Measurements from ENCODE around the gene RINT1.
"Not testable (repeated sequence)": the region's sequence is repeated elsewhere in the genome, so short reads cannot be mapped to it uniquely, and the experiment has no call there.

Gene RINT1

DNA sequence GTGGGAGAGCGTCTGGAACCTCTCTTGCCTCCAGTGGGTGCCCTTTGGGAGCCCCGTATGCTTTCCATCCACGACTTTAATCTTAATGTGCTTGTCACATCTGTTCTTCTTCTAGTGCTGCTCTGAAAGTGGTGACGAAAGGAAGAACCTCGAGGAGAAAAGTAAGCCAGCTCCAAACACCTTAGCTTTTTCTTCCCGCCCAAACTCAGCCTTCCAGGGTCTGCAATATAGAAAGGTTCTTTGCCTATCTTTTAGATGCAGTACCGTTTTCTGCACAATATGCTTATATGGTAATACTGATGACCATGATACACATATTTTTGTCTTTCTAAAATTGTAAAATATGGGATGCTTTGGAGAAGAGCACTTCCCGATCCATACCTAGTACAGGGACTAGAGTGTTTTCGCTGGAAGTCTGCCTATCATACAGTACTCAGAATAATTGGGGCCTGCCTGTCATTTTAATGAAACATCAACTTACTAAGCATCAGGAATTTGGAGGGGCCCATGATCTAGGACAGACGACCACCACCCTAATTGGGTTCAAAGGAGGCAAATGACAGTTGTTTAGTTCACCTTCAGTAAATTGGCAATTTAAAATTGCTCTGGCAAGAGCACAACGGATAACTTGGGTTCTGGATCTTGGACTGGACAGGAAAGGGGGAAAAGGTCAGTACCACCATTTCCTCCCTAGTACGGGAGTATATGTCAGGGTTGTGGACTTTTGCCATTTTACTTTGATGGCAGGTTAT, 884 bp downstream of the RINT1 start:
- no peak for DNase-seq

DNA sequence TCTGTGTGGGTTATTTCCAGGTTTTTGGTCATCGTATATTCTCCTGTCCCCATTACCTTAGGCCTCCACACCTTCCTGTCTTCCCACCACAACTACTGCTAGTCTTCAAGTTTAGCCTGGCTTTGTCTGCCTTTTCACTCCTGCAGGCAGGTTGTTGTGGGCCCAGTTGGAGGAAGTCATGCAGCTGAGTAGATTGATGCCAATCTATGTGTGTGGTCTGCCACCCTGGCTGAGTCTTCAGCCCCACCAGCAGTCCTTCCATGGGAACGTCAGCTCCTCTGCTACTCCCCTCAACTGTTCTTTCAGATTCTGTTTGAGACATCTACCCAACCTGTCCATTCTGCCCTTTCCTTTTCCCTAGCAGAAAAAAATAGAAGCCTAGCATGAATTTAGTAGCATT, 6.3 kb downstream of the RINT1 start:
- no peak for DNase-seq

DNA sequence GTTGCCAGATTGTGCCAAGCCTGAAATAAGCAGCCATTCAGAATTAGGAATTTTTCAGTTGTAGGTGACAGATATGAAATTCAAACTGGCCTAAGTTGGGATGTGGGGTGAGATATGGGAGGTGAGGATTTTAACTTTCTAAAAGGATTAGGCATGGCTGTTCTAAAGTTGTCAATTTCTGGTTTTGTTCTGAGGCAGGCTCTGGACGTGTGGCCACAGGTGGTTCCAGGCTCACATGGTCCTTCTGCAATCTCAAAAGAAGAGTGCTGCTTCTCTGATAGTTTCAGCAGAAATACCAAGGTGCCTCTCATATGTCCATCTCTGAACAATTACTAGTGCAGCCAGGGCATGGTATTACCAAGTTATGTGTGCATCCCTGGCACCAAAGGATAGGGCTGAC, 27.9 kb downstream of the RINT1 start:
- no peak for DNase-seq

DNA sequence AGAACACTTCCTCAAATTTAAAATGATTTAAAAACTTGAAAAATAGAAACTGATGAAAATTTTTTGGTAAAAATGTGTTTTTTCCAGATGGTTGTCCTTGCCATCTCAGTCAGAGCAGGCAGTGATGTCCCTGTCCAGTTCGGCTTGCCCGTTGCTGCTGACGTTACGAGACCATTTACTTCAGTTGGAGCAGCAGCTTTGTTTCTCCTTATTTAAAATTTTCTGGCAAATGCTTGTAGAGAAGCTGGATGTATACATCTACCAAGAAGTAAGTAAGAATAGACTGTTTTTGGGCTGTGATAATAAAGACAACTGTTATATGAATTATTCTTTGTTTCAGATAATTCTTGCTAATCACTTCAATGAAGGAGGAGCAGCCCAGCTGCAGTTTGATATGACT, 33.2 kb downstream of the RINT1 start:
- DNase-seq: no peak

DNA sequence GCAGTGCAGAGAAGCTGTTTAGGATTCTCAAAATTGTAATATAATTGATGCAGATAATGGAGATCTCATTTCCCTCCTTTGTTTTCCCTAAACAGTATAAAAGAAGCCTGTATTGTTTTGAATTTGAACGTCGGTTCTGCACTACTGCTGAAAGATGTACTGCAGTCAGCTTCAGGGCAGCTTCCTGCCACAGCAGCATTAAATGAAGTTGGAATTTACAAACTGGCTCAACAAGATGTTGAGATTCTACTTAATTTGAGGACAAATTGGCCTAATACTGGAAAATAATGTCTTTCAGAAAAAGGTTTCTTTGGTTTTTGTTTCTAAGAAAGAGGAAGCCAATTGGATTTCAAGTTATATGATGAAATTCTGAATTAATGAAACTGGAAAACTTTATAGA, 35.0 kb downstream of the RINT1 start:
- no peak for DNase-seq

DNA sequence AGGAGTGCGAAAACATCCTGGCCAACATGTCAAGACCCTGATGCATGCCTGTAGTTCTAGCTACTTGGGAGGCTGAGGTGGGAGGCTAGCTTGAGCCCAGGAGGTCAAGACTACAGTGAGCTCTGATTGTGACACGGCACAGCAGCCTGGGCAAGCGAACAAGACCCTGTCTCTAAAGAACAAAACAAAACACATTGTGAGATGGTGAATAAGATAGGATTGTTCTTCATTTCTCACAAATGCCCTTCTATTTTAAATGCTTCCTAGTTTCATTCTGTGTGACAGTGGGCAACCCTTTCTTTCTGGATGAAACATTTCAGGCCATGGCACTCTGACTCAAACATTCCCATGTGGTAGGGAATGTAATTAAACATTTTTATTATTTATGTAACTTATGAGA, 35.8 kb downstream of the RINT1 start:
- DNase-seq: no peak

DNA sequence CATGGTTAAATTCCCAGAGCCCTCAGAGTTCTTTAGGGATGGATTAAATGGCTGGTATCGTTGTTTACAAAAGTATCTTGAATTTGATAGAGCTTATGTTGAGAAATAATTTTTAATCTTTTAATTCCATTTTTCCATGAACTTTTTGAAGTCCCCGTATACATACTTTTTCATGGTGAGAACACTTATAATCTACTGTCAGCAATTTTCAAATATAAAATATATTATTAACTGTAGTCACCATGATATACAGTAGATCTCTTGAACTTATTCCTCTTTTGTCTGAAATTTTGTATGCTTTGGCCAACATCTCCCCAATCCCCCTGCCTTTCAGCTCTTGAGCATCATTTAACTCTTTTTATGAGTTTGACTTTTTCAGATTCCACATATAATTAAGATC, 39.9 kb downstream of the RINT1 start:
- DNase-seq: no peak

DNA sequence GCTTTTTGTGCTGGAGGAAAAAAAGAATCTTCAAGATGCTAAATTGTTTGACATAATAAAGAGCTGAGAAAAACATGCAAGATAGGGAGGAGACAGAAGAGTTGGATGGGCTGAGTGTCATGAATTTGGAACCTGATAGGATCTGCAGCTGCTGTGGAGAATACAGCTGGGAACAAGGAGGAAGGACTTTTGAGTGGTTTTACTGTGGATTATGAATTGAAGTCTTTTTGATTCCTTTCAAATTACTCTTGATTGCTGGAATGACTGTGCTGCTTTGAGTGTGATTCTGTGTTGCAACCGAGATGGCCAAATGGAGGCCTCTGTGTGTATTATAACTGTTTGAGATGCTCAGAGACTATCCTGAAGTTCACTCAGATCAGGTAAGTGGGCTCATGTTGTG, 45.2 kb downstream of the RINT1 start:
- DNase-seq: no peak

DNA sequence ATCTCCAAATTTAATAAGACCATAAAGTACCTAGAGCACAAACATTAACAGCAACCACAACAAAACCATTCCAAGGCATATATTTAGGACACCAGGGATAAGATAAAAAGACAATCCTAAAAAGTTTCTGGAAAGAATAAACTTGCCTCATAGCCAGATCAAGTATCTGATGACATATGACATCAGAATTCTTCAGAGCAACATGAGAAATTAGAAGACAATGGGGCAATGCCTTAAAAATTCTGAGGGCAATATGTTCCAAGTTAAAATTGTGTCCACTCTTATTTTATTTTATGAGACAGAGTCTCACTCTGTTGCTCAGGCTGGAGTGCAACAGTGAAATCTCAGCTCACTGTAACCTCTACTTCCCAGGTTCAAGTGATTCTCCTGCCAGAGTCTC, 46.5 kb downstream of the RINT1 start:
- no peak for DNase-seq

DNA sequence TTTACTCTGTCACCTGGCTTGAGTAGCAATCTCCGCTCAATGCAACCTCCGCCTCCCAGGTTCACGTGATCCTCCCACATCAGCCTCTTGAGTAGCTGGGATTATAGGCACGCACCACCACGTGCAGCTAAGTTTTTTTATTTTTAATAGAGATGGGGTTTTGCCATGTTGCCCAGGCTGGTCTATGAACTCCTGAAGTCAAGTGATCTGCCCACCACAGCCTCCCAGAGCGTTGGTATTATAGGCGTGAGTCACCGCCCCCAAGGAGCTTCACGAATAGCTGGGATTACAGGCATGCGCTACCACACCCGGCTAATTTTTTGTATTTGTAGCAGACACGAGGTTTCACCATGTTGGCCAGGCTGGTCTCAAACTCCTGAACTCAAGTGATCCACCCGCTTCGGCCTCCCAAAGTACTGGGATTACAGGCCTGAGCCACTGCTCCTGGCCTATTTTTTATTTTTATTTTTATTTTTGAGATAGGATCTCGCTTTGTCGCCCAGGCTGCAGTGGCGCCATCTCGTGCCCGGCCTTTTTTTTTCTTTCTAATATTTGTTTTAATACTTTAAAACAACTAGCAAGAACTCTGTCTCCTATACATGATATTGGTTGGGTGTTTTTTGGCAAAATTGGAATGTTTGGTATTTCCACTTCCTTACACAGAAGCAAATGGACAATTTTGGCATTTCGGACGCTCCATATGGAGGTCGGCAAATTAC, 48.2 kb downstream of the RINT1 start:
- no peak for DNase-seq

DNA sequence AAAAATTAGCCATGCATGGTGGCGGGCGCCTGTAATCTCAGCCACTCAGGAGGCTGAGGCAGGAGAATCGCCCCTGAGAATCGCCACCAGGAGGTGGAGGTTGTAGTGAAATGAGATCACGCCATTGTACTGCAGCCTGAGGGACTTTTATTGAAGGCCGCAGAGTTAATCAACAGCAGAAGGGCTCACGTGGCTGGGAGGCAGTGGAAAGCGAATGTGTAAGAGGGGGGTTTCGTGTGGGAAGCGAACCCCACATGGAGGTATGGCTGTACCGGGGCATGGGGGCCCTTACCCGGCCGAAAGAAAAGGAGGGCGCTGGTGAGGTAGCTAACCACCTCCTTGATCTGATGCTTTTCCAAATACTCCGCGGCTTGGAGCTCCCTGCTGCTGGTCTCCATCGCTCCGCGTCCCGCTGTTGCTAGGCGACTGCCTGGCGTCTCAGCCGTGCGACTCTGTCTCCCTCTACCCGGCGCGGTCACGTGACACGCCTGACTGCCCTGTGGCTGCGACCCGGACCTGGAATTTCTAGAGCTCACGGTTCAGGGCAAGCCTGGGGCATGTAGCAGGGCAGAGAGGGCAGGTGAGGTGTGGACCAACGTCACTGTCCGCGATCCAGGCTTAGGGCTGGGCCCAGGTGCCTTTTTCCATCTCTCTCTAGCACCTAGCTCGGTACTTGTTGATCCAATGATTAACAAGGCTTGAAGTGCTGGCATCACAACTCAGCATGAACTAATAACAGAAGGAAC, 49.2 kb downstream of the RINT1 start, which contains the start of gene EFCAB10:
TSS of gene EFCAB10 (minus strand) at position 428 of the 746 bp plus-strand sequence. CDS start at position 398, 30 bp downstream.
- DNase-seq: peak; percentile 48

DNA sequence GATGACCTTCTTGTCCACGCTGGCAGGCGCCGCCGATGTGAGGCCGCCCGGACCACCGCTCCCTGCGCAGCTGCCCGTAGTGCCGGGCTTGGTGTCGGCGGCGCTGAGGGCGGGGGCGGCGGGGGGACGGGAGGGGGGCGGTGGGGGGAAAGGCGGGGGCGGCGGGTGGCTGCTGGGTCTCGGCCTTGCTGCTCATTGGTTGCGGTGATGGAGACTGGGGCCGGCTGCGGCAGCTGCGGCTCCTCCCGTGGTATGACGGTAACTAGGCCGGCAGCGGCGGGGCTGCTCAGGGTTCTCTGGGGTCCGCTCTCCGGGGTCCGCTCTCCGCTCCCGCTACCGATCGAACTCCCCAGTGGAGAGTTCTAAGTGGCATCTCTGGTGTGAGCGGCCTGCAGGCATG, 51.1 kb downstream of the RINT1 start:
- DNase-seq: no peak

DNA sequence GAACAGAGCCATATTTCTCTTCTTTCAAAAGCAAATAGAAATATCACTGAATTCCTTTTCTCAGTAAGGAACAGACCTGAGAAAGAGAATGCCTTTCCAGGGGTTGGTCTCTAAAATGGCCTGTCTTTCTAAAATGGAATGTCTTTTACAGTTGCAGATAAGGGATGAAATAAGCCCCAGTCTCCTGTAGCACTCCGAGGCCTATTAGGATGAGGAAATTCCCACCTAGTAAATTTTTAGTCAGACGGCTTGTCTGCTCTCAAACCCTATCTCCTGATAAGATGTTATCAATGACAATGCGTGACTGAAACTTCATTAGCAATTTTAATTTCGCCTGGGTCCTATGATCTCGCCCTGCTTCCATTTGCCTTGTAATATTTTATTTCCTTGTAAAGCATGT, 52.2 kb downstream of the RINT1 start:
- DNase-seq: no peak

DNA sequence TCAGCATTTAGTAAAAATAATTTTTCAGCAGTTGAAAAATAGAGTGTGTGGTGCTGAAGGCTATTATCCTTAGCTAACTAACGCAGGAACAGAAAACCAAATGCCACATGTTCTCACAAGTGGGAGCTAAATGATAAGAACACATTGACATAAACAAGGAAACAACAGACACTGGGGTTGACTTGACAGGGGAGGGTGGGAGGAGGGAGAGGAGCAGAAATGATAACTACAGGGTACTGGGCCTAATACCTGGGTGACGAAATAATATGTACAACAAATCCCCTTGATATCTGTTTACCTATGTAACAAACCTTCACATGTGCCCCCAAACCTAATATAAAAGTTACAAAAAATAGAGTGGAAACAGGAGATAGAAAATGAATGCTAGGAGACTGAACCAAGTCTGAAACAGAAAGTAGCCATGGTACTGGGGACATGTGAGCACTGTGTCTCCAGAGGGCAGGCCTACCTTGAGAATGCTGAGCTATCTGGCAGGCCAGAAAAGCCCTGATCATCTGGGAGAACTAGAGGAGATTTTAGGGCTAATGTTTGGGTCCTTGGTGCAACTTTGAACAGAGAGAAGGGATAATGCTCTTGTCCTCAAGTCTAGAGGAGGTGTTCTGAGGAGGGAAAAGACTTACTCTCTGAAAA, 54.0 kb downstream of the RINT1 start:
- no peak for DNase-seq

DNA sequence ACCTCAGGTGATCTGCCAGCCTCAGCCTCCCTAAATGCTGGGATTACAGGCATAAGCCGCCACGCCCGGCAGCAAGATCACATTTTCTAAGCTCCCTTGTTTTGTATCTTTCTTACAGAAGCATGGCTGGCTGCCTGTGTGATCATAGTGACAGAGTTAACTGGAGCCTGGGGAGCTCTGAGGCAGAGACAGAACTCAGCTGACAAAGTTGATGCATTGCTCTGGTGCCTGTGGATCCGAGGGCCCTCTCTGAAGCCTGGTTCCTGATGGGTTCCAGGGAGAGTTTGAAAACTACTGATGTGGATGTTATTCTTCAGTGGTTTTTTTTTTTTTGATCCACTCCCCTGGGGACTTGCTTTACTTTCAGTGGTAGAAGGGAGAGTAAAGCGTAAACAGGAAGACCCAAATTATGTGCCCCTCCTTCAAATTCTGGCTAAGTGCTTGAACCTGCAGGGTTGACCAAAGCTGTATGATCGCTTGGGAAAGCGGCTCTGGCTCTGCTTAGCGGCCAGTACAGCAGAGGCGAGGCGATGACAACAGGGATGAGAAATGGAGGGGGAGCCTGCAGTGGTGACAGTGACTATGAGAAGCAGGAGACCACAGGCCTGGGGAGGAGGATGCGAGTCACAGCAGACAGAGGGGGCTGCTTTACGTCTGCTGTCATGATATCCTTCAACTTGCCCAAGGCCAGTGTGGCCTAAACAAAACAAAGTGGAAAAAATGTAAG, 56.1 kb downstream of the RINT1 start:
- DNase-seq: no peak

DNA sequence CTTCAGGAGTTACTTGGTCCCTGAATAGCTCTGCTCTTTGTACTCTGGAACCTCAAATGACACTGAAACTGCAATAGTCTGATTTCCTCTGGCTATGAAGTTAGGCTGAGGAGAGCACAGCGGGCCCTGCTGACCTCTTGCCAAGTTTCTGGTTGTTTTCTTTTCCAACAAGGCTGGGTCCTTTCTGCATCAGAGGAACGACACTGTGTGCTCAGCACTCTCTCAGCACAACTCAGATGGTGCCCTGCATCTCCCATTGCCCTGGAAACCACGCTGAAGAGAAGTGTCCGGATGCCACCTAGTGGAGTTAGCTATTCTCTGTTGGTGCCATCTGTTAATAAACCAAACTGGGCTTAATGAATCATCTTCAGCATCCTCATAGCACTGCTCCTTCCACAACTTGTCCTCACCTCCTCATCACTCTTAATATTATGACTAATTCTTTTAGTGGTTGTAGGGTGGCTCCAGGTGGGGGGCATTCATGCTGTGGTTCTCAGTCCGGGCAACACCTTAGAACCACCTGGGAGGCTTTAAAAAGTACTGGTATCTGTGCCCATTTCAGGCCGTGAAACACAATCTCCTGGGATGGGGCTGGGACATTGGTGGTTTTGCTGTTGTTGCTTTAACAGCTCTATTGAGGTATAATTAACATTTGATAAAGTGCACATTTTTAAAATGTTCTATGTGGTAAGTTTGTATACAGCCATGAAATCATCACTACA, 57.5 kb downstream of the RINT1 start:
- DNase-seq: peak; percentile 51

DNA sequence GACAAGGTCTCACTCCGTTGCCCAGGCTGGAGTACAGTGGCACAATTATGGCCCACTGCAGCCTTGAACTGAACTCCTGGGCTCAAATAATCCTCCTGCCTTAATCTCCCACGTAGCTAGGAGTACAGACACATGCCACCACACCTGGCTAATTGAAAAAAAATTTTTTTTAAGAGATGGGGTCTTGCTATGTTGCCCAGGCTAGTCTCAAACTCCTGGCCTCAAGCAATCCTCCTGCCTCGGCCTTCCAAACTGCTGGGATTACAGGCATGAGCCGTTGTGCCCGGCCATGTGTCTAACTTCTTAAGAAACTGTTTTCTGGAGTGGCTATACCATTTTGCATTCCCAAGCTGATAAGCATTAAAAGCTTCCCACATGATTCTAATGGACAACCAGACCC, 58.8 kb downstream of the RINT1 start:
- DNase-seq: no peak

DNA sequence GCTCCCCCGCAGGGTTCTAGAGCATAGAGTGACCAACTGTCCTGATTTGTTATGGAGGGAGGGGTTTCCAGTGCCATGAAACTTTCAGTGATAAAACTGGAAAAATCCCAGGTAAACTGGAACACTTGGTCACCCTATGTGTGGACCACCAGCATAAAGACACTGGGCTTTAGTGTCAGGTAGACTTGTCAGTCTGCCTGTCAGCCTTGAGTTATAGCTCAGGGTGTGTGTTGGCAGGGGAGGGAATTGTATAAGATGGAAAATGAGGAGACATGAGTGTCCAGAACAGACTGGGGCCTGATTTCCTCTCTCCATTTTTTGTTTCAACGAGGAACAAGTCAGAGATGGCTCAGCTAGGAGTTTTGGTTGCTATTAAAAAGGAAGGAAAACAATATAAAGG, 59.5 kb downstream of the RINT1 start:
- no peak for DNase-seq

DNA sequence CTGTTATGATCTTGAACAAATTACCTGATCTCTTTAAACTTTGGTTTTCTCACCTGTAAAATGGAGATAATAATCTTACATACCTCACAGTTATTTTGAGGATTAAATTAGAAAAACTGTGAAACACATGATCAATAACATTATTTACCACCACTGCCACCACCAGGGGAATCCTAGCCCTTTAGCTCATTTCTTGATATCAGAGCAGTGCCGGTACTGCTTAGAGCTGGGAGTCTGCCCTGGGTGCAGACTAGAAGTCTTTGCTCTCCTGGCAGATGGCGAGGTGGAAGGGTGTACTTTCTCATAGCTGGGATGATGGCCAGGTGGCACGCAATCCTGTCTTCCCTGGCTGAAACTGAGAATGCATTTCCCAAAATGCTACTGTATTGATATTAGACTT, 62.0 kb downstream of the RINT1 start:
- DNase-seq: no peak

DNA sequence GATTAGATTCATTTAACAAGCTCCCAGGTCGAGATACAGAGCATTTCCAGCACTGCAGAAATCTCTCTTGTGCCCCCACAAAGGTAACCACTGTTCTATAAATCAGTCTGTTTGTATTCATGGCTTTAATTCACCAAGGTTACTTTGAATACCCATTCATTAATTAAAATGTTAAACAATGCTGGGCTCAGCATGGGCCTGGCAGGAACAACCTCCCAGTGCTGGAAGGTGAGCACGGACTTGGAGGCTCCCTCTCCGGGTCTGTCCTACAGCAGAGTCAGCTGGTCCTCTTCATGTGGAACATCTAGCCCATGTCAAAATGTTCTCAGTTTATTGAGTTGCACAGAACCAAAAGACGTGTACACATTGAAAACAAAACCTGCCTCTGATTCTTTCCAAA, 64.9 kb downstream of the RINT1 start:
- no peak for DNase-seq

DNA sequence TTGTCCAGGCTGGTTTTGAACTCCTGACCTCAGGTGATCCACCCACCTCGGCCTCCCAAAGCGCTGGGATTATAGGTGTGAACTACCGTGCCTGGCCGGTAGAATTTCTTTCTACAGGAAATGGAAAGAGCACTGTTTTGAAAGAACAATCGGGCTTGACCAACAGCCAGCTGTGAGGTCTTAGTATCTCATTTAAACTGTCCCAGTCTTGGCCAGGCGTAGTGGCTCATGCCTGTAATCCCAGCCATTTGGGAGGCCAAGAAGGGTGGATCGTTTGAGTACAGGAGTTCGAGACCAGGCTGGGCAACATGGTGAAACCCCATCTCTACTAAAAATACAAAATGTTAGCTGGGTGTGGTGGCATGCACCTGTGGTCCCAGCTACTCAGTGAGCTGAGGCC, 67.1 kb downstream of the RINT1 start:
- not testable (repeated sequence) for DNase-seq

DNA sequence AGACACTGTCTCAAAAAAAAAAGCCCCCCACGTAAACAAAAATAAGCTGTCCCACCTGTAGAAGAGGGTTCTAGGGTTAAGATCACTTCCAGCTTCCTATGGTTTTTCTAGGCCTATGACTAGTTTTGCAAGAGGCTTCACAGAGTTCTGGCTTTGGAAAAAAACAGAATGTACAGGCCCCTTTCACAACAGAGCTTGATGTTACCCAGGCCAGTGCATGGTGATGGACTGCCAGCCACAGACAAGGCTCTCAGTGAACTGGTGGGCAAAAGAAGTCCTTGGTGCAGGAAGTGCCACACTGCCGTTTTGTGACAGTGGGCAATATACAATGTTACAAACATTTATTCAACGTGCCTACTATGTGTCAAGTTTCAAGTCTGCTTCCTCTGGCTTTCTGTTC, 67.5 kb downstream of the RINT1 start:
- DNase-seq: no peak
